Lower leg skin (tissue), 4 donors: ENCODE measurements around the gene HLA-DRB1. TPM values are rescaled to one million over a fixed set of nuclear protein-coding genes. Genes with fewer than 3 reads are reported as not detected.
"Not testable (repeated sequence)": the region's sequence is repeated elsewhere in the genome, so short reads cannot be mapped to it uniquely, and the experiment has no call there.

Experiments
- DNase-seq, 2 donors: peaks; one replicate each; pipeline ENCODE4 v3.0.0-alpha.2; 2019; ENCODE audit warnings: low spot score in 2 of 2
- H3K4me3 ChIP-seq: fragments of 200-600 bp; sonication (generic); 2 replicates; pipeline ENCODE4 v1.5.1; 2017; ENCODE audit warnings: mild to moderate bottlenecking, low read depth; ENCODE audit not compliant: poor library complexity, severe bottlenecking
- POLR2A ChIP-seq, 2 donors: fragments of 450-650 bp; IDR thresholded peaks; one replicate each; pipeline ENCODE4 v1.6.1; 2016 to 2017; ENCODE audit warnings: antibody characterized with exemption in 2 of 2, mild to moderate bottlenecking in 1 of 2, moderate library complexity in 1 of 2
- WGBS, 2 donors: methylation state at CpG; one replicate each; pipeline ENCODE4 v1.1.5; 2018; 5-methylcytosine and 5-hydroxymethylcytosine counted together
- intact Hi-C: fragments of 100-400 bp; cut with DNase I; formaldehyde crosslinking; loops from one replicate; pipeline ENCODE4 v1.15.0; 2023; ENCODE audit warnings: low total_unique reads
- total RNA-seq, 4 donors: library from RNA; depleted of rRNA; stranded (reverse); fragments of >200 nt; gene quantifications; one replicate each; pipeline ENCODE4 v1.1.0, GENCODE V29; 2016
- TF ChIP-seq, protein P1 (sequence below), 3 donors: fragments of 450-650 bp; IDR thresholded peaks; one replicate each; pipeline ENCODE4 v1.5.1; 2016; ENCODE audit warnings: antibody characterized with exemption in 3 of 3, mild to moderate bottlenecking in 3 of 3, moderate library complexity in 2 of 3

The HLA-DRB1 gene
- total RNA-seq, 4 donors from 2014 or later, result 37.6 to 65.7 (median 58.6) TPM

DNA sequence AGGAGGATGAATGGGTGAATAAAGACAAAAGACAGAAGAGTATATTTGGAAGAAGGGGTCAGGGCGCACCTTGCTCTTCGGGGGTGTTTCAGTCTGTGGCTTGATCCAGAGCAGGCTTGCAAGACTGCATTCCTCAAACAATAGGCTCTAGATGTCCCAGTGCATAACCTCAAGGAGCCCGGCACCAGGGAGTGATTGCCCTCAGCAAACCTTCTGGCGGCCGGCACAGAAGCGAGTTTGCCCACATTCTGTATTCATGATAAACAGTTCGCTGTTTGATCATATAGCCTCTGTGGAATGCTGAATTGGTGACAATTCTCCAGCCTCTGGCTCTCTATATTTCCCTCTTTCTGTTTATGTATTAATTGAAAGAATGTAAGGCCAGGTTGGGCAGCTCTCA is 29.9 kb downstream of the HLA-DRB1 start:
- 85% methylated on average over 7 of the region's 7 CpGs; no CpG with 5 or more reads in 1 of the 2 donors for WGBS, 2 donors
- TF ChIP-seq, protein P1, sequence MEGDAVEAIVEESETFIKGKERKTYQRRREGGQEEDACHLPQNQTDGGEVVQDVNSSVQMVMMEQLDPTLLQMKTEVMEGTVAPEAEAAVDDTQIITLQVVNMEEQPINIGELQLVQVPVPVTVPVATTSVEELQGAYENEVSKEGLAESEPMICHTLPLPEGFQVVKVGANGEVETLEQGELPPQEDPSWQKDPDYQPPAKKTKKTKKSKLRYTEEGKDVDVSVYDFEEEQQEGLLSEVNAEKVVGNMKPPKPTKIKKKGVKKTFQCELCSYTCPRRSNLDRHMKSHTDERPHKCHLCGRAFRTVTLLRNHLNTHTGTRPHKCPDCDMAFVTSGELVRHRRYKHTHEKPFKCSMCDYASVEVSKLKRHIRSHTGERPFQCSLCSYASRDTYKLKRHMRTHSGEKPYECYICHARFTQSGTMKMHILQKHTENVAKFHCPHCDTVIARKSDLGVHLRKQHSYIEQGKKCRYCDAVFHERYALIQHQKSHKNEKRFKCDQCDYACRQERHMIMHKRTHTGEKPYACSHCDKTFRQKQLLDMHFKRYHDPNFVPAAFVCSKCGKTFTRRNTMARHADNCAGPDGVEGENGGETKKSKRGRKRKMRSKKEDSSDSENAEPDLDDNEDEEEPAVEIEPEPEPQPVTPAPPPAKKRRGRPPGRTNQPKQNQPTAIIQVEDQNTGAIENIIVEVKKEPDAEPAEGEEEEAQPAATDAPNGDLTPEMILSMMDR (IDR thresholded peaks at IDR 0.05), result no peak
- TF ChIP-seq POLR2A (IDR thresholded peaks at IDR 0.05), result no peak
- H3K4me3 ChIP-seq, result no peak overlapping the region
- intact Hi-C loops, result no loop called here
- no peak for DNase-seq

DNA sequence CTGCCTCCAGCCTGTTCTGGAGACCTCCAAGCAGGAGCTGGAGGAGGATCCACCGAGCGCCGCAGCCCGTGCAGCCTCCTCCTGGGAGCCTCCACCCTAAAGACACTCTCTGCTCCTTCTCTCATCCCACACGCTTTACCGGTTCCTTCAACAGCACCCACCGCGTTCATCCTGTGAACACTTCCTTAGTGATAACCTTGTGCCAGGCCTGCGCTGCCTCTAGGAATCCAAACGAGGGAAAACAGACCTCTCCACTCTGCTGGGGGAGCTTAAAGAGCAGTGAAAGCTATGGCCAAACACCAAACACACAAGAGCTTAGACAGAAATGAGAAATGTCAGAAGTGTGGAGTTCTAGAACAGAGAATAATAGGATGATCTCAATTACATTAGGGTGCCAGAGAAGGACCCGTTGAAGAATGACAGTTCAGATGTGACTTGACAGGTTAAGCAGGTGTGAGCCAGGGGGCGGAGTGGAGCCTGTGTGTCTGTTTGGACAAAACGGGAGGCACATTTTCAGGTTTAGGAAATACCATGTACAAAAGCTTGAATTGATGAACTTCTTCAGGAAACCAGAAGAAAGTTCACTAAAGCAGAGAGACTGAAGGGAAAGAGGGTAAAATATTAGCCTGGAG is 31.1 kb downstream of the HLA-DRB1 start:
- no peak for DNase-seq
- no peak overlapping the region for H3K4me3 ChIP-seq
- 26 to 49% methylated on average over 11 to 12 of the region's 13 CpGs for WGBS, 2 donors
- intact Hi-C loops, result no loop called here
- TF ChIP-seq POLR2A (IDR thresholded peaks at IDR 0.05), result no peak

DNA sequence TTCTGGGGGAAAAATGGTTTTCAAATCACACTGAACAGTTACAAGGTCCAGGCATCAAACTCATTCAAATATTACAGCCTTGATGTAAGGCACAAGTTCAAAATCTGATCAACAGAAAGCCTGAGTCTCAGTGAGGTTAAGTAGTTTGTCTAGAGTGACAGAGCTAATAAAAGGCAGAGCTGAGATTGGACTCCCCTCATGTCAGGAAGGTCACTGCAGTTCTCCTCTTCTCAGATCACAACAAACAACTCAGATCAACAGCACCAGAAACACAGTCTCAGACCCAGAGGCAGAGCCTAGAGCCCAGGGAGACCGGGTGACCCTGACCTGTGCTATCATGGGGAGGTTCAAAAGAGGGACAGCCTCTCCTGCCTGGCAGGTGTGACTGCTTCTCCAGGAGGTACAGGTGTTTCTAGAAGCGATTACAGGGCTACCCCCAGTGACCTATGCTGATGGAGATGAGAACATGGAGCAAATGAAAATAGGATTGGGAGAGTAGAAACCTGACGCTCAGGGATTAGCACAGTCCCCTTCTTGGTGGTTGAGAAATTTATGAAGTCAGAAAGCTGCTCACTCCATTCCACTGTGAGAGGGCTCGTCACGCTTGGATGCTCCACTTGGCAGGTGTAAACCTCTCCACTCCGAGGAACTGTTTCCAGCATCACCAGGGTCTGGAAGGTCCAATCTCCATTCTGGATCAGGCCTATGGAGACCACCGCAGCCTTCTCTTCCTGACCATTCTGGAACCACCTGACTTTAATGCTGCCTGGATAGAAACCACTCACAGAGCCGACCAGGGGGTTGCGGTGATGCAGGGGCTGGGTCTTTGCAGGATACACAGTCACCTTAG is 35.3 kb downstream of the HLA-DRB1 start:
- intact Hi-C loops, result no loop called here
- no peak for DNase-seq
- 29 to 87% methylated on average over 2 to 9 of the region's 9 CpGs for WGBS, 2 donors

DNA sequence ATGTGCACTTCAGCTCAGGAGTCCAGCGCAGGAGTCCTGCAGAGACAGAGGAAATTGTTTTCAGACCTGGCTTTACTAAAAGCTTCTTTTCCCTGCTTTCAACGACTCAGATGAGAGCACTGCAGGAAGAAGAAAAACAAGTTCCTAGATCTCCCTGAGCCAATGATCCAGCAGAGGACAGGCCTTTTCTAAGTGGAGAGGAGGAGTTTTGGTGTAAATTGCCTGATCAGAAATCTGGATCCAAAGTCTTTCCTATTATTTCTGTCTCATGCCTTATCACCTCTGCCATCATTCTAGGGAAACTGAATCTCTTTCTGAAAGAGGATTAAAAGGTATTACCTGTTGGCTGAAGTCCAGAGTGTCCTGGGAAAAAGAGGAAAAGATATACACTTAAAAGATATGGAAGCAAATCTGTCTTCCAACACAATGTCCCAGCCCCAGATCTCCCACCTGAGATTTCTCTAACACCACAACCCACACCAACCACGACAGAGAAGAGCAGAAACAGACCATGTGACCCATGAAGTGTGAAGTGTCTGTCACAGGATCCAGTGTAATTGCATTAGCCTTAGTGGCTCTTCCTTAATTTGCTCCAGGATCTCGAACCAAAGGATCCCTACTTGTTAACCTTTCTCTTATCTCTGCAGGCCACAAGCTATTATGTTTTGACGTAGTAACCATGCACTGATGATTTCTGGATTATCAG is 36.5 kb downstream of the HLA-DRB1 start:
- TF ChIP-seq POLR2A (IDR thresholded peaks at IDR 0.05), result no peak
- TF ChIP-seq, protein P1 (IDR thresholded peaks at IDR 0.05), result no peak
- no peak overlapping the region for H3K4me3 ChIP-seq
- intact Hi-C loops, result no loop called here
- DNase-seq, result no peak
- WGBS, 2 donors, result 33 to 39% methylated on average over 4 to 5 of the region's 5 CpGs

More for the DNA sequence above, 35.3 kb downstream of the HLA-DRB1 start:
- no peak overlapping the region for H3K4me3 ChIP-seq
- no peak for TF ChIP-seq POLR2A (IDR thresholded peaks at IDR 0.05)
- TF ChIP-seq, protein P1 (IDR thresholded peaks at IDR 0.05), result no peak

DNA sequence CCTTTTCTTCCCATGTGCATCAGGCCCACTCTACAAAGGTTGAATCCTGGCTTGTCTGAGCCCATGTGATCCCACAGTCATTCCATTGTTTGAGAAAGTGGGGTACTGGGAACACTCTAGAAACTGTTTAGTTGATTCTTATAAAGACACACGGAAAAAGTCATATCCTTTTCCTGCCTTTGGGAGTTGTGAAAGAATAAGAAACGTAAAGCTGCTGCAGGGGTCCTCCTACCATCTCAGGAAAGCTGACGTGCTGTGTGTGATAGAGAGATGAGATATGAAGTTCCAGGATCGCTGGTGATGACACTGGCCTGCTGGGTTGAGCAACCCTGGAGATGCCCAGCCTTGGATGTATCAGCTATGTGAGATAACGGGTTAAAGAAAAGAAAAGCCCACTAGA is 38.2 kb downstream of the HLA-DRB1 start:
- no peak for TF ChIP-seq POLR2A (IDR thresholded peaks at IDR 0.05)
- TF ChIP-seq, protein P1 (IDR thresholded peaks at IDR 0.05), result no peak
- DNase-seq, result no peak
- intact Hi-C loops, result no loop called here
- no peak overlapping the region for H3K4me3 ChIP-seq
- 32 to 49% methylated on average over 5 of the region's 5 CpGs for WGBS, 2 donors

DNA sequence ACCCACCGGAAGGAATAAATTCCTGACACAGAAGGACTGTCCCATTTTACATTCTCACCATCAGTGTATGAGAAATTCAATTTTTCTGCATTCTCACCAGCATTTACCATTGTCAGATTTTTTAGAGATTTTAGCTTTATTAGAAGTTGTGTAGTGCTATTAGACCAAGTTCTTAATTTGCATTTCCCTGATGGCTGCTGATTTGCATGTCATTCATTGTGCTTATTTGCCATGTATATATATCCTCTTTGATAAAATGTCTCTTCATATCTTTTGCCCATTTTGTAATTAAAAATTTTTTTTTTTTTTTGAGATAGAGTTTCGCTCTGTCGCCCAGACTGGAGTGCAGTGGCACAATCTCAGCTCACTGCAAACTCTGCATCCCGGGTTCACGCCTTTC is 49.8 kb downstream of the HLA-DRB1 start:
- WGBS, 2 donors, result 37 to 83% methylated on average over 5 of the region's 5 CpGs
- no peak for TF ChIP-seq POLR2A (IDR thresholded peaks at IDR 0.05)
- TF ChIP-seq, protein P1 (IDR thresholded peaks at IDR 0.05), result no peak
- DNase-seq, result no peak
- no peak overlapping the region for H3K4me3 ChIP-seq
- intact Hi-C loops, result no loop called here

DNA sequence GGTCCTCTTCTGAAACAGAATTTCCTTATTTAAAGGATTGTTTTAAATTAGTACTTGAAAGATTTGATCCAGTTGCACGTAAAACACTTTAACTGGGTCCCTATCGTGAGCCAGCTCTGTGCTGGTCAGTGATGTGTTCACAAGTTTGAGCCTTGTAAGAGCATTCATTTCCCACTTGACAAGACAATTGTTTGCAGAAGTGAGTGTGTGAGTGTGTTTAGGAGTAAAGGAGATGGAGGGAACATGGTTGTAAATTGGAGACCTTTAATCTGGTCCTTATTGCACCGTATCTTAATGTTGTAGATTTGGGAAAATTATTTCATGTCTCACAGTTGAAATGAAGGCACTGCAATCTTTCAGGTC is 59.2 kb downstream of the HLA-DRB1 start:
- 1 to 21% methylated on average over 3 of the region's 3 CpGs for WGBS, 2 donors
- DNase-seq, H3K4me3 ChIP-seq, intact Hi-C loops: not testable (repeated sequence)
